Fibroblast of mammary gland (primary cell): ENCODE results near the gene MRGPRD.

Experiments used
- DNase-seq: peaks from one replicate; pipeline ENCODE4 v3.0.0-alpha.2; 2010; ENCODE audit warnings: low read depth
- H3K4me3 ChIP-seq: 2 replicates; pipeline ENCODE4 v1.5.1; 2011; ENCODE audit warnings: low read depth, mild to moderate bottlenecking, low read length, moderate library complexity; ENCODE audit not compliant: control insufficient read depth
- CTCF ChIP-seq: conservative IDR thresholded peaks from 2 replicates; pipeline ENCODE4 v1.5.1; 2011; ENCODE audit warnings: low read depth, low read length, inconsistent platforms; ENCODE audit not compliant: control insufficient read depth, insufficient read depth

The MRGPRD gene

GRCh38 chr11:68980776-68981065 lies at the start of gene MRGPRD:
TSS of gene MRGPRD (minus strand) at chr11:68980986. CDS start at chr11:68980986, 0 bp downstream.
- DNase-seq: no peak
- H3K4me3 ChIP-seq: no peak within 1 kb of the TSS
- TF ChIP-seq CTCF: no peak

GRCh38 chr11:69030301-69030700 lies 49.5 kb upstream of the MRGPRD start:
- TF ChIP-seq CTCF: no peak
- no peak overlapping the region for H3K4me3 ChIP-seq
- DNase-seq: no peak

- TF ChIP-seq CTCF: no peak
- H3K4me3 ChIP-seq: no peak overlapping the region
- no peak for DNase-seq
These were observed 47.1 kb upstream of the MRGPRD start for GRCh38 chr11:69027704-69028372.

GRCh38 chr11:69024509-69024908 lies 43.7 kb upstream of the MRGPRD start:
- DNase-seq: no peak
- no peak for TF ChIP-seq CTCF
- H3K4me3 ChIP-seq: no peak overlapping the region

- H3K4me3 ChIP-seq: no peak overlapping the region
- peak; percentile 50 for DNase-seq
- no peak for TF ChIP-seq CTCF
These were observed 41.5 kb upstream of the MRGPRD start for GRCh38 chr11:69022260-69022659.

GRCh38 chr11:69018924-69019323 lies 38.1 kb upstream of the MRGPRD start:
- DNase-seq: peak; percentile 77
- H3K4me3 ChIP-seq: no peak overlapping the region
- TF ChIP-seq CTCF: no peak

- H3K4me3 ChIP-seq: no peak overlapping the region
- TF ChIP-seq CTCF: no peak
- no peak for DNase-seq
These were observed 37.2 kb upstream of the MRGPRD start for GRCh38 chr11:69017951-69018350.
